Measurements from ENCODE around the gene WNT10A.

- no peak for TF ChIP-seq CTCF (IDR thresholded peaks at IDR 0.05)
- no peak for TF ChIP-seq POLR2A (IDR thresholded peaks at IDR 0.05)
These were observed 47.2 kb downstream of the WNT10A start for GRCh38 chr2:218927876-218928275.

Measured in testis (tissue), 2 donors.